Suprapubic skin (tissue), 4 donors: ENCODE measurements around the gene OOSP1. TPM values are rescaled to one million over a fixed set of nuclear protein-coding genes. Genes with fewer than 3 reads are reported as not detected.

Experiments
- DNase-seq, 2 donors: peaks; one replicate each; pipeline ENCODE4 v3.0.0-alpha.2; 2019; ENCODE audit warnings: low spot score in 2 of 2
- H3K27ac ChIP-seq: fragments of 200-600 bp; sonication (generic); one replicate; pipeline ENCODE4 v1.5.1; 2019
- H3K27me3 ChIP-seq: fragments of 200-600 bp; sonication (generic); one replicate; pipeline ENCODE4 v1.5.1; 2019
- H3K36me3 ChIP-seq: fragments of 200-600 bp; sonication (generic); one replicate; pipeline ENCODE4 v1.5.1; 2019
- H3K4me1 ChIP-seq: fragments of 200-600 bp; sonication (generic); one replicate; pipeline ENCODE4 v1.5.1; 2019
- H3K4me3 ChIP-seq: fragments of 200-600 bp; sonication (generic); one replicate; pipeline ENCODE4 v1.5.1; 2019; ENCODE audit warnings: mild to moderate bottlenecking
- H3K9me3 ChIP-seq: fragments of 200-600 bp; sonication (generic); one replicate; pipeline ENCODE4 v1.5.1; 2019
- CTCF ChIP-seq, 2 donors: fragments of 200-600 bp in 1 of 2; fragments of 450-650 bp in 1 of 2; sonication (generic) in 1 of 2; IDR thresholded peaks; one replicate each; pipeline ENCODE4 v1.5.1; 2016 to 2019; ENCODE audit warnings: antibody characterized with exemption in 2 of 2, mild to moderate bottlenecking in 1 of 2, moderate library complexity in 1 of 2
- EP300 ChIP-seq: sonication (generic); formaldehyde crosslinking; IDR thresholded peaks from one replicate; pipeline ENCODE4 v1.6.1; 2017; ENCODE audit warnings: antibody characterized with exemption
- POLR2A ChIP-seq, 2 donors: fragments of 450-650 bp; IDR thresholded peaks; one replicate each; pipeline ENCODE4 v1.6.1; 2017; ENCODE audit warnings: antibody characterized with exemption in 2 of 2, mild to moderate bottlenecking in 2 of 2, moderate library complexity in 2 of 2
- POLR2AphosphoS5 ChIP-seq, 3 donors: sonication (generic); formaldehyde crosslinking; IDR thresholded peaks; one replicate each; pipeline ENCODE4 v1.6.1; 2017; ENCODE audit warnings: antibody characterized with exemption in 3 of 3
- WGBS: methylation state at CpG from one replicate; pipeline ENCODE4 v1.1.5; 2018; 5-methylcytosine and 5-hydroxymethylcytosine counted together
- total RNA-seq, 4 donors: library from RNA; depleted of rRNA; stranded (reverse); fragments of >200 nt; gene quantifications; one replicate each; pipeline ENCODE4 v1.1.0, GENCODE V29; 2016

The OOSP1 gene
- total RNA-seq, 4 donors from 2014 or later = not detected

DNA sequence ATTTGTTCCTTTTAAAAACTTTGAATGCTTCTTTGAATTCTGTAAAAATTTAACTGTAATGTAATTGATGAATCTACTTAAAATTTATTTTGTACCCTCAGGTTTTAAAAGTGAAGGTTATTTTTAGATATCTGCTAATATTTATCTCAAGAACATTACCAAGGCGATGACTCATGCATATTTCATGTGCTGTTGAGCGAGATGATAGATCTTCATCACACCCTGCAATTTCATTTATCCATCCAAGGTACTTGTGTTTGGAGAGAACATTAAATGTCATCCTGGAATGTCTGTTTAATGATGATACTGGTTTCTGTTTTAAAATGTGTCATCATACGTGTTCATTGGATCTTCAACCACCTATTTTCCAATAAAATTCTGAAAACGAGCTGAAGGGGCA is 18.9 kb downstream of the OOSP1 start:
- Histone ChIP-seq H3K36me3 (no peaks in the 10 kb centered on the region), H3K27ac (no peak overlapping the region), H3K4me3 (no peak overlapping the region), H3K9me3 (no peaks in the 10 kb centered on the region), H3K27me3 (no peaks in the 10 kb centered on the region), H3K4me1 (no peaks in the 10 kb centered on the region)
- DNase-seq = no peak
- WGBS = 33% methylated on average over 4 of the region's 4 CpGs
- no peak for TF ChIP-seq EP300
- no peak for TF ChIP-seq POLR2A (IDR thresholded peaks at IDR 0.05)
- TF ChIP-seq POLR2AphosphoS5 (IDR thresholded peaks at IDR 0.05) = no peak
- no peak for TF ChIP-seq CTCF (IDR thresholded peaks at IDR 0.05)

DNA sequence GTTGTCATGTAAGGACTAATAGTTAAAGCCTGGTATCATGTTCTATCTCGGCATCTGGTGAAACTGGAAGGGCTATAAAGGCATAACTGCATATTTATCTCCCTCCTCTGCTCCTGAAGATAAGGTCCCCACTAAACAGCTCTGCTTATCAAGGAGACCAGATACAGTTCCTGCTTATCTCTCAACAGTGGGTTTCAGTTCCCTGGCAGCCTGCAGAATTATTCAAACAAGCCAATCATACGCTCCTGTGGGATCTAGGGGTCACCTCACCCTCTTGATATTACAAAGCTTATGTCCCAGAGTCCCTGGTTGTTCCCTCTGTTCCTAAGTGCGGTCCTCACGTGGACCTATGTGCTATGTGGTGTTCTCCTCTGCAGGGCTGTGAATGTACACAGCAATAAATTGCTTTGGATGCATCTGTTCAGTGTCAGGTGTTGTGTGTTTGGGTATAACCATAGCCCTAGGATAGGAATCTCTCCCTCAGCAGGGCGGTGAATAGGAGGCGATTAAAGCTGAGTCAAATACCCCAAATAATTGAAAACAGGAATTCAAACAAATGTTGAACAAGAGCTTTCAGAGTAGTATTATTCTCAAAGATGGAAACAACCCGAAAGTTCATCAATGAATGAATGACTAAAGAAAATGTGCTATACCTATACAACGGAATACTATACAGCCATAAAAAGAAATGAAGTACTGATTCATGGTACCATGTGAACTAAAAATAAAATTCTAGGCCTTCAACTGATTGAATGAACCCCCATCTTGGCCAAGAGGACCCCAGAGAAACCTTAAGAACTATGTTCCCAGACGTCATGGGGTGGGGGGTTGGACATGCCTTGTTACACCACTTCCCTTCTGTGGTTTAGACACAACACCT is 22.5 kb downstream of the OOSP1 start:
- Histone ChIP-seq H3K4me3 (no peak overlapping the region), H3K27ac (no peak overlapping the region), H3K27me3 (no peaks in the 10 kb centered on the region), H3K4me1 (no peaks in the 10 kb centered on the region), H3K9me3 (no peaks in the 10 kb centered on the region), H3K36me3 (no peaks in the 10 kb centered on the region)
- no peak for DNase-seq
- TF ChIP-seq CTCF (IDR thresholded peaks at IDR 0.05) (no peak), POLR2A (IDR thresholded peaks at IDR 0.05) (no peak), EP300 (no peak), POLR2AphosphoS5 (IDR thresholded peaks at IDR 0.05) (no peak)
- 74% methylated on average over 9 of the region's 9 CpGs for WGBS

GRCh38 chr11:59962107-59962482 is 23.9 kb downstream of the OOSP1 start:
- DNase-seq = no peak
- Histone ChIP-seq H3K36me3 (no peaks in the 10 kb centered on the region), H3K4me3 (no peak overlapping the region), H3K4me1 (no peaks in the 10 kb centered on the region), H3K27ac (no peak overlapping the region), H3K9me3 (no peaks in the 10 kb centered on the region), H3K27me3 (no peaks in the 10 kb centered on the region)
- WGBS = 79% methylated on average over 2 of the region's 2 CpGs
- TF ChIP-seq EP300 (no peak), POLR2A (IDR thresholded peaks at IDR 0.05) (no peak), POLR2AphosphoS5 (IDR thresholded peaks at IDR 0.05) (no peak), CTCF (IDR thresholded peaks at IDR 0.05) (no peak)

DNA sequence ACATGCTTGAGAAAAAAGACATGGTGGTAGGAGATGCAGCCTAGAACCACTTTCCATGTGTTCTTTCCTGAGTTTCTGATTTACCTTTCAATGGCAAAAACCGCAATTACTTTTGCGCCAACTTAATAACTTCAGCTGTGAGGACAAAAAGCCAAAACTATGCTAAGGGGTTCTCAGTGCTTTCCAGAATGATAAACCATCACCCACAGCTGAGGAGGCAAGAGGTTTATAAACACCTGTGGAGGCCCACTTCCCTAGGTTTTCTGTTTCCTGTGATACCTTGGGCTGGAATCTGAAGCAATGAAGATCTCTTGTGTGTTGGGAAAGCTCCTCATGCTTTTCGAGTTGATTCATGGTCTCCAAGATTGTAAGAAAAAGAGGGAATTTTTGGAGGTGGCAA is 25.5 kb downstream of the OOSP1 start, which contains the start of gene OOSP4A:
TSS of gene OOSP4A (plus strand) at position 301 of the 400 bp plus-strand sequence. CDS start at position 301, 0 bp downstream.
- WGBS = 80% methylated on average over 3 of the region's 3 CpGs
- TF ChIP-seq POLR2AphosphoS5 (IDR thresholded peaks at IDR 0.05) (no peak), EP300 (no peak)
- Histone ChIP-seq H3K27me3 (no peaks in the 10 kb centered on the region), H3K9me3 (no peaks in the 10 kb centered on the region), H3K4me1 (no peaks in the 10 kb centered on the region), H3K27ac (no peak within 1 kb of the TSS), H3K4me3 (no peak within 1 kb of the TSS), H3K36me3 (no peaks in the 10 kb centered on the region)
- DNase-seq = no peak

DNA sequence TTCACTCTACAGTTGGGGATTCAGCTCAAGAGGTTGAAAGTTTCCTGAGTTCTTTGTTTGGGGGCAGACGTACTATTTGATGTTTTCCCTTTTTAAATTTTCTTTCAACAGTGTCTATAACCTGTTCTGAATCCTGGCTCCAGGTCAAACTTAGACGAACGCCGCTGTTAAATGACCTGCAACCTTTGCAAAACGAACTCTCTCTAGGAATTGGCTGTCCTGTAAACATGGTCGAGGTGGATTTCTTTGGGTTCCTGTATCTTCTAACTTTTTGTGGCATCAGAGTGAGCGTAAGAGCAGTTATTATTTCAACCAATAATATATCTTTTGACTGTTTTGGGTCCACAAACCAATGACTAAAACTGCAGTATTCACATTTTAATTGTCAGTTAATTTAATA is 27.2 kb downstream of the OOSP1 start:
- Histone ChIP-seq H3K9me3 (no peaks in the 10 kb centered on the region), H3K4me1 (no peaks in the 10 kb centered on the region), H3K36me3 (no peaks in the 10 kb centered on the region), H3K27me3 (no peaks in the 10 kb centered on the region), H3K27ac (no peak overlapping the region), H3K4me3 (no peak overlapping the region)
- WGBS = 83% methylated on average over 7 of the region's 7 CpGs
- no peak for DNase-seq
- no peak for TF ChIP-seq EP300
- TF ChIP-seq POLR2A (IDR thresholded peaks at IDR 0.05) = no peak
- no peak for TF ChIP-seq CTCF (IDR thresholded peaks at IDR 0.05)
- TF ChIP-seq POLR2AphosphoS5 (IDR thresholded peaks at IDR 0.05) = no peak
